Measurements from ENCODE around the gene NOL12. TPM values are rescaled to one million over a fixed set of nuclear protein-coding genes. Genes with fewer than 3 reads are reported as not detected.

NOL12 gene
- total RNA-seq, 1 experiment from 2014 or later, result 30.4 TPM

DNA sequence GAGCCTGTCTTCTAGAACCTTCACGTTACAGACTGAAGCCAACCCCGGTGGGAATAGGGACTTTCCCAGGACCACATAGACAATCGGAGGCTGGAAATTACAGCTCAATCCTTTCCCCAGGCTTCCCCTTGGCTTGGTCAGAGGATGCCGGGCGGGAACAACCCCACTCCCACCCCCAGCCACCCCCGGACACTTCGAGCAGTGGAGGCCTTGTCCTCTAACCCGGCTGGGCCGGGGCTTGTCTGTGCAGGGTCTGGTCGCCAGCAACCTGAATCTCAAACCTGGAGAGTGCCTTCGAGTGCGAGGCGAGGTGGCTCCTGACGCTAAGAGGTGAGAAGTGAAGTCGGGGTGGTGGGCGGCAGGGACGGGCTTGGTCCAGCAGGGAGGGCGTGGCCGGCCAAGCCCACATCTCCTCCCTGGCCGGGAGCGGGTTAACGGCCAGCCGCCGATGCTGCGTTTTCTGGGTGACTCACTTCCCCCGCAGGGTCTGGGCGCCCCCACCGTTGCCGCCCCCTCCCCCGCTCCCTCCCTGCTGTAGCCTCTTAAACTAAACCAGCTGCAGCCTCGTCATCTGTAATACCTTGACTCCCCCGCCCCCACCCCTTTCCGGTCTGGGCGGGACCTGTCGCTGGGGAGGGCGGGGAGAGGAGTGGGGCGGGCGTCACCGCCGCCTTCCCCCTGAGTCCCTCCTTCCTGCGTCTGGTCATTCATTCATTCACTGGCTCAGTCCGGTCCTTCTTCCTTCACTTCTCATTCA is 9.2 kb upstream of the NOL12 start:
- H3K4ac ChIP-seq (ENCODE audit: low read depth, low read length), result no peak overlapping the region
- no peak overlapping the region for H2AFZ ChIP-seq (ENCODE audit: low read length)
- H4K8ac ChIP-seq (replicated peaks; ENCODE audit: insufficient read length, low read depth, low read length), result no peak overlapping the region
- Mint-ChIP-seq H3K27me3 (ENCODE audit: low read depth) (peaks cover 6% of the 10 kb centered on the region), H3K4me1 (peaks cover 5 to 24% of the 10 kb centered on the region in 2 experiments), H3K9me3 (no peaks in the 10 kb centered on the region), H3K27ac (peak overlapping the region in 2 of 3 experiments; percentile 61 to 89; a peak in 3 of 7 replicates), H3K36me3 (ENCODE audit: insufficient read depth in 1 of 3, low read depth in 3 of 3) (no peaks in the 10 kb centered on the region; a peak in 1 of 7 replicates), H3K4me3 (peak overlapping the region; percentile 60 to 73)
- no peak overlapping the region for H3T11ph ChIP-seq (ENCODE audit: low read length)
- no peak overlapping the region for H2BK5ac ChIP-seq (ENCODE audit: insufficient read length, low read length)
- no peak overlapping the region for H2BK120ac ChIP-seq (ENCODE audit: low read depth, low read length, poor library complexity, severe bottlenecking)
- no CpG with 5 or more reads among the region's 42 CpGs for WGBS (ENCODE audit: extremely low coverage, insufficient read length, low lambda C conversion rate)
- peak overlapping the region; percentile 76 for H3K4me2 ChIP-seq (ENCODE audit: insufficient read depth, insufficient read length, low read length)
- TF ChIP-seq, protein P1, sequence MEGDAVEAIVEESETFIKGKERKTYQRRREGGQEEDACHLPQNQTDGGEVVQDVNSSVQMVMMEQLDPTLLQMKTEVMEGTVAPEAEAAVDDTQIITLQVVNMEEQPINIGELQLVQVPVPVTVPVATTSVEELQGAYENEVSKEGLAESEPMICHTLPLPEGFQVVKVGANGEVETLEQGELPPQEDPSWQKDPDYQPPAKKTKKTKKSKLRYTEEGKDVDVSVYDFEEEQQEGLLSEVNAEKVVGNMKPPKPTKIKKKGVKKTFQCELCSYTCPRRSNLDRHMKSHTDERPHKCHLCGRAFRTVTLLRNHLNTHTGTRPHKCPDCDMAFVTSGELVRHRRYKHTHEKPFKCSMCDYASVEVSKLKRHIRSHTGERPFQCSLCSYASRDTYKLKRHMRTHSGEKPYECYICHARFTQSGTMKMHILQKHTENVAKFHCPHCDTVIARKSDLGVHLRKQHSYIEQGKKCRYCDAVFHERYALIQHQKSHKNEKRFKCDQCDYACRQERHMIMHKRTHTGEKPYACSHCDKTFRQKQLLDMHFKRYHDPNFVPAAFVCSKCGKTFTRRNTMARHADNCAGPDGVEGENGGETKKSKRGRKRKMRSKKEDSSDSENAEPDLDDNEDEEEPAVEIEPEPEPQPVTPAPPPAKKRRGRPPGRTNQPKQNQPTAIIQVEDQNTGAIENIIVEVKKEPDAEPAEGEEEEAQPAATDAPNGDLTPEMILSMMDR (conservative IDR thresholded peaks at IDR 0.05), result no peak
- no peak overlapping the region for H3K18ac ChIP-seq (ENCODE audit: insufficient read length, low read depth, low read length)
- H2BK20ac ChIP-seq (ENCODE audit: low read depth, low read length, poor library complexity, severe bottlenecking), result no peak overlapping the region
- H3K79me2 ChIP-seq (ENCODE audit: insufficient read depth, low read length), result no peaks in the 10 kb centered on the region
- no peak overlapping the region for H2BK12ac ChIP-seq (ENCODE audit: insufficient read length, low read depth, low read length)
- peaks cover 3% of the 10 kb centered on the region for H3K23me2 ChIP-seq (ENCODE audit: insufficient read length, low read depth, low read length, poor library complexity, severe bottlenecking)
- no peak overlapping the region for H2BK15ac ChIP-seq (ENCODE audit: low read depth, low read length)
- no peaks in the 10 kb centered on the region for H3K9me3 ChIP-seq (ENCODE audit: control insufficient read depth, low read depth, low read length)
- H4K91ac ChIP-seq (ENCODE audit: insufficient read length, low read depth, low read length), result no peak overlapping the region
- H3K23ac ChIP-seq (ENCODE audit: insufficient read length, low read depth, low read length), result no peak overlapping the region
- H3K9ac ChIP-seq (ENCODE audit: extremely low read depth, insufficient read length, low read length), result no peak overlapping the region
- H4K5ac ChIP-seq (ENCODE audit: insufficient read length, low read depth, low read length), result no peak overlapping the region
- no peak overlapping the region for H3K56ac ChIP-seq (ENCODE audit: insufficient read length, low read depth, low read length)
- H3K79me1 ChIP-seq (ENCODE audit: insufficient read depth, low read depth, low read length, poor library complexity, severe bottlenecking), result no peaks in the 10 kb centered on the region
- H3K4me1 ChIP-seq (ENCODE audit: insufficient read depth, low read length), result no peaks in the 10 kb centered on the region
- no peak overlapping the region for H3K14ac ChIP-seq (ENCODE audit: insufficient read depth, low read length)
- H2AK5ac ChIP-seq (ENCODE audit: insufficient read length, low read length), result no peak overlapping the region
- no peaks in the 10 kb centered on the region for H3K27me3 ChIP-seq (ENCODE audit: insufficient read depth, low read length)
- DNase-seq, result peak; percentile 97
- no peak overlapping the region for H3K27ac ChIP-seq (ENCODE audit: insufficient read length, low read depth, low read length)
- H4K20me1 ChIP-seq (ENCODE audit: control insufficient read depth, insufficient read depth, insufficient read length), result no peaks in the 10 kb centered on the region

All from H9 (cell line).